GM18873 (cell line): ENCODE data around the gene DGCR8.

ENCODE experiments used
- ATAC-seq: cut with Tn5 transposase; IDR thresholded peaks from one replicate; pipeline ENCODE4 v1.9.1; 2021; ENCODE audit warnings: mild to moderate bottlenecking, moderate library complexity, moderate number of reproducible peaks; ENCODE audit not compliant: unreplicated experiment, low FRiP score

The DGCR8 gene

GRCh38 chr22:20121856-20122415 is 41.9 kb downstream of the DGCR8 start:
- ATAC-seq: no peak

- ATAC-seq: no peak
Observed at GRCh38 chr22:20123366-20124082, 43.5 kb downstream of the DGCR8 start.

GRCh38 chr22:20124083-20124787 is 44.2 kb downstream of the DGCR8 start:
- ATAC-seq: no peak

DNA sequence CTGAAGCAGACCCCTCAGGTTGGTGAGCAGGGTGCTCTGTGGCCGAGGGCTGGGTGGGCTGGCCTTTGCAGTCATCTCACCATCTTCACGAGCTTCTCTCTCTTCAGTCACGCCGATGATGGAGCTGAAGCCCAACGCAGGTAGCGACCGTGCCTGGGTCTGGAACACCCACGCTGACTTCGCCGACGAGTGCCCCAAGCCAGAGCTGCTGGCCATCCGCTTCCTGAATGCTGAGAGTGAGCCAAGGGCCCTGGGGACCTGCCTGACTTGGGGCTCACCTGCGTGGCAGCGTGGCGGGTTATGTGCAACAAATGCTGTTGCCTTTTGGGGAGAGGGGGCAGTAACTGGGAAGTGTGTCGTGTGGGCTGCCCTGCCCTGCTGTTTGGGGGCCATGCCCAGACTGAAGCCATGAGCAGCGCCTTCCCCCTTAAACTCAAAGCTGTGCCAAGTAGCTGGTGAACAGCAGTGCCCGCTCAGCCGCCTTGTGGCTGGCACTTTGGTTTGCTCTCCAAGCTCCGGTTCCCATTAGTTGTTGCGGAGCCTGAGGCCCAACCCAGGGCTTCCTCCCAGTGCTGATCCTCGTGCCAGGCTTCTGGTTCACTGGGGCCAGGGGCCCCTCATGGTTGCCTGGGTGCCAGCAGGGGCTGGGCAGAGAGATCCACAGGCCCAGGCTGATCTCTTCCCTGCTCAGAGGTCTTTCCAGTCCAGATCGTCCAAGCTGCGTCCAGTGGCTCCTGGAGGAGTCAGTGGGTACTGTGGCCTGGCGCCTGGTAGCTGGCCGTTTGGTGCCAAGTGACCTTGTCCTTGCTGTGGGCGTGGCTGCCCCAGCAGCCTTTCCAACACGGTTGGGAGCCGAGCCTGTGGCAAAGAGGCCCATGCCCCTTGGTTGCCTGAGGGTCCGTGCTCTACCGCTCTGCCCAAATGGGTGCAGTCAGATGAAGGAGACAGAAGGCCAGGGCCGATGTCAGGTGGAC is 45.4 kb downstream of the DGCR8 start:
- ATAC-seq: no peak

- no peak for ATAC-seq
Observed at GRCh38 chr22:20126284-20127029, 46.4 kb downstream of the DGCR8 start.

- no peak for ATAC-seq
Observed at GRCh38 chr22:20127318-20127868, 47.4 kb downstream of the DGCR8 start.

DNA sequence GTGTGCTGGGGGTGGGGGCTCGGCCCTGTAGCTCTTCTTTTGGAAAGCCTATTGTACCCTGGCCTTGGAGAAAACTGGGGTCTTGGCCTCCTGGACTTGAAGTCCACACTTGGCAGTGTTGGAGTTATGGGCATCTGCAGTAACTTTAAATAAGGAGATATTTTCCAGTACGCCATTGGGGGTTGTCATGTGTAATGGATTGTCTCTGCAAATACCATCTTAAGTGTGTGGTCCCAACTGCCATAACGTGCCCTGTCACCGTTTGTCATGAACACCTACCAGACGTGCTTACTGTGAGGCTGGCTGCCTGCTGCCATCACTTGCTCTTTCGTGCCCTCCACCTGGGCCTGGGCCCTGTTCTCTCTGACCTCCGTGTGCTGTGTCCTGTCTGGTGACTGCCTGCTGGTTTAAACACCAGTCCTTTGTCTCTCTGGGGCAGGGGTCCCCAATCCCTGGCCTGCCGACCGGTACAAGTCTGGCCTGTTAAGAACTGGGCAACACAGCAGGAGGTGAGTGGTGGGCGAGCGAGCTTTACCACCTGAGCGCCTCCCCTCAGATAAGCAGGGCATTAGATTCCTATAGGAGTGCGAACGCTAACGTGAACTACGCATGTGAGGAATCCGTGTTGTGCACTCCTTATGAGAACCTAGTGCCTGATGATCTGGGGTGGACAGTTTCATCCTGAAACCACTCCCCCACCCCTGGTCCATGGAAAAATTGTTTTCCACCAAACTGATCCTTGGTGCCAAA is 48.0 kb downstream of the DGCR8 start:
- no peak for ATAC-seq

GRCh38 chr22:20128619-20128901 is 48.5 kb downstream of the DGCR8 start:
- no peak for ATAC-seq

DNA sequence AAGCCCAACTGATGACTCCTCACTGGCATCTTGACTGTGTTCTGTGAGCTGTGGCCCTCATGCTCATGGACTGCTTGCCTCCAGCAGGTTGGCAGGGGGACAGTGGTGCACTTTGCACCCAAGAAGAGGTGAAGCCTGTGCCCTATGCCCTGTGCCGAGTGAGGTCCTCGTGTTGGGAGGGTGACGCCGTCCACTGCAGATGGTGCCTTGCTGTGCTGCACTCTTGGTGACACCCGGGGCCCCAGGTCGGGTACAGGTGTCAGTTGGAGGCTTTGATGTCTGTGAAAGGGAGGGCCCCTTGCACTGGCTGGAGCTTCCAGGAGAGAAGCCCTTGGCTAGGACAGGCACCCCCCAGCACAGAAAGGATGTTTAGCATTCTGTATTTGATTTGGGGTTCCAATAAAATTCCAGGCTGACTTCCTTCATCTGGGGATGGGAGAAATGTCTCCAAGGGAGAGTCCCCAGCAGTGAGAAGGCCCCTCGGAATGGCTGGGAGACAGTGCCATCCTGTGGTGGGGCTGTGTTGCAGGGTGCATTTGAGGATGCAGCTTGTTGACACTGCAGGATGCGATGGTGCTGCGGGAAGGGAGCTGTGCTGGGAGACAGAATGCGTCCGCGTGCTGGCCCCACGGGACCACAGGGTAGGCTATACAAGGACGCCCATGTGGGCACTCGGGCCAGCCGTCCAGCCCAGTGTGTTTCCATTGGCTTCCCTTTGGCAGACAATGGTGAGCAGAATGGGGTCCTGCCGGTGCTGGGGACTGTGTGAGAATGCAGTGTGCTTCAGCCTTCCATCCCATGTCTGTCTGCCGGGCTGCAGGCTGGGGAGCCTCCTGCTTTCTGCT is 49.1 kb downstream of the DGCR8 start:
- ATAC-seq: no peak

DNA sequence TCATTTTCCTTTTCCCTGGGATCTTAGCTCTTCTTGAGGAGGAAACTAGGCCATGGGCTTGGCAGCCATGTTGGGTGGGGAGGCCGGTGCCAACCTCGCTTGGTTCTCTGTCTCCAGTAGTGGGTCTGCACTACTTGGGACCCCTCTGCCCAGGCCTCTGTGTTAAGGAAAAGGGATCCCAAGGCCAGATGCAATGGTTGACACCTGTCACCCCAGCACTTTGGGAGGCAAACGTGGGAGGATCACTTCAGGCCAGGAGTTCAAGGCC is 49.6 kb downstream of the DGCR8 start:
- ATAC-seq: no peak

GRCh38 chr22:20130319-20130718 is 50.3 kb downstream of the DGCR8 start:
- no peak for ATAC-seq

- no peak for ATAC-seq
Observed at GRCh38 chr22:20130731-20131596, 50.9 kb downstream of the DGCR8 start.

DNA sequence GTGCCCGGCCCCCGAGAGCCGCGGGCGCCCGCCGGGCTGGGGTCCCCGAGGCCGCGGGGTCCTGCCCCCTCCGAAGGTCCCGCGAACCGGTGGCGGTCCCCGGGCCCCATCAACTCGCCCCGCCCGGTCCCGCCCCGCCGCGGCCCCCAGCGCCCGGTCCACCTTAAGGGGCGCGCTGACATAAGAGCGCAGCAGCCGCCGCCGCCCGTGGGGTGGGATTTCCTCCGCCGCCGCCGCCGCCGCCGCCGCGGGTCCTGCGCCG is 51.5 kb downstream of the DGCR8 start, which contains the start of gene ZDHHC8:
ZDHHC8 (plus strand) TSS at position 208 of the 262 bp plus-strand sequence. CDS start 144 bp downstream, outside the sequence.
- no peak for ATAC-seq

DNA sequence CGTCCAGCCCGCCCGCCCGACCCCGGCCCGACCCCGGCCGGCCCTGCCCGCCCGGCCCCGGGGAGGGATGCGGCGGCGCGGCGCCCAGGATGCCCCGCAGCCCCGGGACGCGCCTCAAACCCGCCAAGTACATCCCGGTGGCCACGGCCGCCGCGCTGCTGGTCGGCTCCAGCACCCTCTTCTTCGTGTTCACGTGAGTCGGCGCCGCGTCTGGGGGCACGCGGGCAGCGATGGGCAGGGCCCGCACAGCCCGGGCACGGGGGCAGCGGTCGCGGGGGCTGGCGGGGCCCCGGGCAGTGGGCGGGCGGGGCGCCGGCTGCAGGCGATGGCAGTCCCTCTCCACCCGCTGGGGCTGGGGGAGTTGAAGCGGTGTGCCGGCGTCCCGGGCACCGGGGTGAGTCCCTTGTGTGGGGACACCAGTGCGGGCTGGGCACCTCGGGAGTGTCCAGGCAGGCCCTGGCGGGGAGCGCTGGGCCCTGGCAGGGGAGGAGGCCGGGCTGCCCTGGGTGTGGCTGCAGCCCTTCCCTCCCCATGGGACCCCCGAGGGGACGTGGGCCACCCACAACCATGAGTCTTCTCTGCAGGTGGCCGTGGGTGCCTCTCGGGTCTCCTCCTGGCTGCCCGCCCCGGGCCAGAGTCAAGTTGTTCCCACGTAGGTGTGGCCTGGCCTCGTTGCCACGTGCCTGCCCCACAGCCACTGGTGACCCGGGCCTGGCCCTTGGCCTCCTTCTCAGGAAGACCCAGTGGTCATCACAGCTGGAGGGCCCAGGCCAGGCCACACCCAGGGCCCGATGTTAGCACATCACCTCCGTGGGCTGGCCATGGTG is 52.0 kb downstream of the DGCR8 start:
- ATAC-seq: no peak

DNA sequence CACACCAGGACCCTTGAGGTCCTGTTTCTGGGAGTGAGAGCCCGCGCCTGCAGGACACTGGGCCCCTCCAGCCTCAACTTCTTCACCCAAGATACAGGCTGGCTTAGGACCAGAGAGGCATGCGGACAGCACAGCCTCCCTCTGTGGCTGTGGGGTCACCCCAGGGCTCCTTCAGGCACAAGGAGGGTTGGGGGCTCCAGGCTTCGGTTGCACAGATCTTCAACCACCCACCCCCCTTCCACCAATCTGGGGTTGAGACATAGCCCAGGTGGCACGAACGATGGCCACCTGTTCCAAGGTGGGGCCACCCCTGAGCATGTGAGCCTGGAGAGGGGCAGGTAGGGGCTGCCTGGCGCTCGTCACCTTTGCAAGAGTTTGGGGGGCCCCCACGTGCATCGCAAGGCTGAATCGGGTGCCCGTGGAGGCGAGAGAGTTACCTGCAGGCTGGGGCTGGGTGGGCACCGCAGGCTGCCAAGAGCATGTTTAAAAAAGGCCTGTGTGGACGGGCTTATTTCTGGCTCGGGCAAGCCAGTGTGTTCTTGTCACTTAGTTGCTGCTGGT is 52.7 kb downstream of the DGCR8 start:
- ATAC-seq: no peak

GRCh38 chr22:20133930-20134549 is 54.0 kb downstream of the DGCR8 start:
- no peak for ATAC-seq
